HT1080 (cell line): ENCODE data around the gene SREBF2. TPM values are rescaled to one million over a fixed set of nuclear protein-coding genes. Genes with fewer than 3 reads are reported as not detected.
"Not testable (repeated sequence)": the region's sequence is repeated elsewhere in the genome, so short reads cannot be mapped to it uniquely, and the experiment has no call there.

Experiments
- DNase-seq: peaks from one replicate; pipeline ENCODE4 v3.0.0-alpha.2; 2015; ENCODE audit warnings: low read depth
- total RNA-seq: library from RNA; depleted of rRNA; stranded (reverse); fragments of >200 nt; shearing (Covaris generic); gene quantifications from 2 replicates; pipeline ENCODE4 v1.2.3, GENCODE V29; 2014

The SREBF2 gene
- total RNA-seq, 1 experiment from 2014 or later: 75.9 TPM

DNA sequence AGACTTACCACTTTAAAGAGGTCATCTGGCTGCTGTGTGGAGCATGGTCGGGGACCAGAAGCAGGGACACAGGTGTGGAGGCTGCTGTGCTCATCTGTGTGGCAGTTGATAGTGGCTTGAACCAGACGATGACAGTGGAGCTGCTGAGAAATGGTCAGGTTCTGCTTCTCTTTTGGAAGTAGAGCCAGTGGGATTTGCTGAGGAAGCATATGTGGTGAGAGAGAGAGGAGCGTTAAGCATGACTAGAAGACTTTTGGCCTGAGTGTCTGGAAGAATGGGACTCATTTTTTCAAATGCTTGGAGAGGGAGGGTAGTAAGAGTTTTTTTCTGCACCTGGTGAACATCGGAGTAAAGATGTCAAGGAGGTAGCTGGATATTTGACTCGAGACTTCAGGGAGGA, 12.5 kb upstream of the SREBF2 start:
- DNase-seq: no peak

DNA sequence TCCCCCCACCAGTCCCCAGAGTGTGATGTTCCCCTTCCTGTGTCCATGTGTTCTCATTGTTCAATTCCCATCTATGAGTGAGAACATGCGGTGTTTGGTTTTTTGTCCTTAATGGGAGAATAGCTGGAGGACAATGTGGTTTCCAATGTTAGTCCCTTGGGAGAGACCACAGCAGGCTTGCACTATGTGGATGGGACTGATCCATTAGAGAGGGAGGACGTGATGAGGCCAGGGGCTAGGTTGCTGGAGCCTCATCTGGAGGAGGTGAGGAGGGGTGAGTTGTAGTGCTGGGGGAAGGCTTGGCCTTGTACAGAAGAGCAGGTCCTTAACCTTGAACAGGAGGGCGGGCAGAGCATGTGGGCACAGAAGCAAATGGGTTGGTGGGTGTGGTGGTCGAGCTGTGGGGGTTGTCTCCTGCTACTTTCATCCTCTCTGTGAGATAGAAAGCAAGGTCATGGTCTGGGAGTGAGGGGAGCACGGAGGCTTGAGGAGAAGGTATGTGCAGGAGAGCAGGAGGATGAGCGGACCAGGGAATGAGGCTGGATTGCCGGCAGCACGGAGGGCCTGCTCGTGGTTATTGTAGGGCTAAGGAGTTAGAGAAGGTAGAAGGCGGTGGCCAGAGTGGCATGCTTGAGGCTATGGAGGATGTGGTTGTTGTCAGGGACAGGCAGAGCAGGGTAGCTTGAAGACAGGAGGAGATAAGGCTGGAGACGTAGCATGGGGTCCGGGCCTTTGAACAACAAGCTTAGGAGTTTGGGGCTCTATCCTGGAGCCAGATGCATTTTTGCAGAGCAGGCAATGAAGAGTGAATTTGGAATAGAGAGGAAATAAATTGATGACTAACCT, 11.2 kb upstream of the SREBF2 start:
- no peak for DNase-seq

DNA sequence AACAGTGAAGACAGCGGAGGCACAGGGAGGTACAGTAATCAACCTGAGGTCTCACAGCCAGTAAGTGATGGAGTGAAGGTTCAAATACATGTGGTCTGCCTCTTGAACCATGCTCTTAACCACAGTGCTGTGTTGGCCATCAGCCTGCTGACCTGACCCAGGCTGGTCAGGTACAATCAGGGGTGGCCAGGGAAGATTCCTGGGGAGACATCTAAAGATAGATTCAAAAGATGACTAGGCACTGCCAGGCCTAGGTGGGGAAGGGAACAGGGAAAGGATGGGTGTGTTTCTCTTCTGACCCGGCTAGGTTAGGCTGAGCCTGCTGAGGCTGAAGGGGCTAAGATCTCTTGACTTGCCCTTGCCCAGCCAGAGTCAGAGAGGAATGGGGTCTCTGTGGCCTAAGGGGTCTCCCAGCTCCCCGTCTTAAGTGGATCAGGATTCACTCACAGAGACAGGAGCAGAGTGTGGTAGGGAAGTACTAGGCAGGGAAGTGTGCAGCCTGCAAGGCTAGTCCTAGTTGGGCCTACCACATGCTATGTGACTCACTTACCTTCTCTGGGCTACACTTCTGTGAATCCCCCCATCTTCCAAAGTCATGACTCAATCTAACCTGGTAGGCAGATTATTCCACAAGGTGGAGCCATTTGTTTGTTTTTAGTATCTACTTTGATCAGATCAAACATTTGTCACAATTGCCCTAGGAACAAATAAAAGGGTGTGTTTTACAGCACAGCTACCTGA, 10.4 kb upstream of the SREBF2 start:
- DNase-seq: peak; percentile 79

- no peak for DNase-seq
These were observed 9.1 kb upstream of the SREBF2 start for GRCh38 chr22:41823797-41824196.

GRCh38 chr22:41825376-41825775, 7.5 kb upstream of the SREBF2 start:
- no peak for DNase-seq

DNA sequence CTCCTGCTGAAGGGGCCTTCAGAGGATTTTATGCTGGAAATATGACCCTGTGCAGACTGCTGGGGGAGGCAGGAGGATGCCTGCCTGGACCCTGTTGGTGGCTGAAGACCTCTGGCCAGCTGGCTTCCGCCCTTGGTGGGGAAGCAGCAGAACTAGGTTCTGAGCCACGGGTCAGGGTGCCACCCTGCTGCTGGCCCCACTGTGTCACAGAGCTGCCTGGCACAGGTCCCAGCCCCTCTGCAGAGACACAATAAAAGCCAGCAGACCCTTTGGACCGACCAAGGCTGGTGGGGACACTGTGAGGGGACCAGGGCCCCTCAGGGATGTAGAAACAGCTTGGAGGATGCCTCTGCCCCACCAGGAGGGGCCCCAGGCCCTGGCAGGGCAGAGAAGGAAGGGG, 6.9 kb upstream of the SREBF2 start:
- DNase-seq: no peak

- no peak for DNase-seq
These were observed 6.2 kb upstream of the SREBF2 start for GRCh38 chr22:41826430-41827383.

DNA sequence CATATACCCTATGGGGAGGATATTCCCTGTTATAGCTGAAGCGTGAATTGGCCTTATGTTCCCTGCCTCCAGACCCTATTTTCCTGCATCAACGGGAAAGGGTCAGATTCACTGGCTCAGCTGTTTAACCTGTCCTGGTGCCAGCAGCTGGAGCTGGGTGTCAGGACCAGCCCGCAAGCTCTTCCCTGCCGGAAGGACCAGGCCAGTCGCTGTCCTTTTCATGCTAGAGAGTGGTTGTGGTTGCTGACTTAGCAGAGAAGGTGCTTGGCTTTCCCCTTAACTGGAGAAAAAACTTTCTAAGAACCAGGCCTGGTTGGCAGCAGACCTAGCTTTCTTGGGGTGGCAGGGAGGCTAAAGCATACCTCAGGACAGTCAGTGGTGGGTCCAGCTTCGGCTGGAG, 5.2 kb upstream of the SREBF2 start:
- no peak for DNase-seq

- DNase-seq: no peak
These were observed 4.4 kb upstream of the SREBF2 start for GRCh38 chr22:41828516-41828915.

GRCh38 chr22:41830174-41830573, 2.7 kb upstream of the SREBF2 start:
- DNase-seq: no peak

- DNase-seq: no peak
These were observed 1.5 kb upstream of the SREBF2 start for GRCh38 chr22:41831383-41831782.

DNA sequence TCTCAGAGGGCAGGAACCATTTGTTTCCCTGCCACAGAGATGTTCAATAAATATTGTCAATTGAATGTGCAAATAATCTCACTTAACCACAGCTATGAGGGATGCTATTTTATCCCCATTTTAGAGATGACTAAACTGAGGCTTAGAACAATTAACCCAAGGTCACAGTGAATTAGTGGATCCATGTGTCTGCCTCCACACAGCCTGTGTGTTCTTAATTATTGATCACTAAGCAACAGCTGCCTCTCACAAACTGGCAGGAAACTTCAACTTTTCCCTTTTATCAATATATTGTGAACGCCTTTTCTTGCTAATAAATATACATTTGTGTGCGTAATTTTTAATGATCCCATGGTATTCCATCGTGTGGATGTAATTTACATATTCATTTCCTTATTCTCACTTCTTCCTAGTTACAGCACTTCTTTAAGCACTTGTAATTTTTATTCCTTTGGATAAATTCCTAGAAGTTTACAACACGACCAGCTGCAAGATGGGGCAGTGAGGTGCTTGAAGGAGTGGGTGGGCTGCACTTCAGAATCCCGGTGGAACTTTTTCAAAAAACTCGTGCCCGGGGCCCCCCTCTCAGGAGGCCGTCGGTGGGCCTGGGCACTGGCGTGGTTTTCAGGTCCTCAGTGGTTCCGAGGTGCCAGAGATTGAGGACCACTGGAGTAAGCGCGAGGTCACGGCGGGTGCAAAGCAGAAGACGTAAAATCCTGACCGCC, 915 bp upstream of the SREBF2 start:
- no peak for DNase-seq

DNA sequence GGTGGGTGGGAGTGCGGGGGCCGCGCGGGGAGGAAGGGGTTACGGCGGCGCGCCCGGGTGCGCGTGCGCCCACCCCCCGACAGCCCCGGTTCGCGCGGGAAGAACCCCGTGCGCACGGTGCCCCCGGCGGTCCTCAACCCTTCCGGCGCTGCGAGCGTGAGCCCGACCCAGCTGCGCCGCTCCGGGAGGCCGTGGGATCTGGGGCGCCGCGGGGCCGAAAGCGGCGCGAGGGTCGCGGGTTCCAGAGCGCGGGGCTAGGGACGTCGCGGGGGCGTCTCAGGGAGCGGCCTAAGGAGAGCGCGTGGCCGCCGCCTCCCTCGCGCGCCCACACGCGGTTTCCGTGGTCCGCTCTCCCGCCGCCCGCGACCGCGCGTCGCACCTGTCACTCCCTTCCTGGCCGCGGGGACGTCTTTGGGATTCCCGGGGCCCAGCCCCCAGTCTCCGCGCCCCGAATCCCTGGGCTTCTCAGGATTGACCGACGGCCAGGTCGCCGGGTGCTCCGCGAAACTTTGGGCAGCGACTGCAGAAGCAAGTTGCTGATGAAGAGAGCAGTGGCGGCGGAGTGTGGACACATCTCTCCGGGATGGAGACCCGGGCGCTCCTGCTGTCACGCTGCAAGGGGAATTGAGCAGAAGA, 582 bp downstream of the SREBF2 start:
- DNase-seq: peak; percentile 23

GRCh38 chr22:41834005-41834944, 1.4 kb downstream of the SREBF2 start:
- DNase-seq: no peak

DNA sequence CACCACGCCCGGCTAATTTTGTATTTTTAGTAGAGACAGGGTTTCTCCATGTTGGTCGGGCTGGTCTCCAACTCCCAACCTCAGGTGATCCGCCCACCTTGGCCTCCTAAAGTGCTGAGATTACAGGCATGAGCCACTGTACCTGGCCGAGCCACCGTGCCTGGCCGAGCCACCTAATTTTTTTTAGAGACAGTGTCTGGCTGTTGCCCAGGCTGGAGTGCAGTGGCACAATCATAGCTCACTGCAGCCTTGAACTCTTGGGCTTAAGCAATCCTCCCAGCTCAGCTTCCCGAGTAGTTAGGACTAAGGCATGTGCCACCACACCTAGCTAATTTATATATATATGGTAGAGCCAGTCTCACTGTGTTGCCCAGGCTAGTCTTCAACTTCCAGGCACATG, 2.6 kb downstream of the SREBF2 start:
- DNase-seq: not testable (repeated sequence)

DNA sequence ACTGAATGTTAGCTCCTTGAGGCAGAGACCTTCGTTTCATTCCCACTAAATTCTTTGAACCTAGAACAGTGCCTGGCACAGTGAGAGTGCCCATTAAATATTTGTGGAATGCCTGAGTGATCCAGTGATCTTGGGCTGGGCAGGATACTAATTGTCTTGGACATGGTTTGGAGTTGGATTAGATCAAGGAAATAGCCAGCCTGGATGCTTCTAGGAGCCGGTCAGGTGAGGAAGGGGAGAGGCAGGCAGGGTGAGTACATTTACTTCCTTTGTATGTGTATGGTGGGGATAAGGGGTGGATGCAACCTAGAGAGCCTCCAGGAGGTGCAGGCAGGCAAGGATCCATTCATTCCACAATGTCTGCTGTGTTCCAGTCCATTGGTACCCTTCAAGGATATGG, 3.6 kb downstream of the SREBF2 start:
- no peak for DNase-seq

DNA sequence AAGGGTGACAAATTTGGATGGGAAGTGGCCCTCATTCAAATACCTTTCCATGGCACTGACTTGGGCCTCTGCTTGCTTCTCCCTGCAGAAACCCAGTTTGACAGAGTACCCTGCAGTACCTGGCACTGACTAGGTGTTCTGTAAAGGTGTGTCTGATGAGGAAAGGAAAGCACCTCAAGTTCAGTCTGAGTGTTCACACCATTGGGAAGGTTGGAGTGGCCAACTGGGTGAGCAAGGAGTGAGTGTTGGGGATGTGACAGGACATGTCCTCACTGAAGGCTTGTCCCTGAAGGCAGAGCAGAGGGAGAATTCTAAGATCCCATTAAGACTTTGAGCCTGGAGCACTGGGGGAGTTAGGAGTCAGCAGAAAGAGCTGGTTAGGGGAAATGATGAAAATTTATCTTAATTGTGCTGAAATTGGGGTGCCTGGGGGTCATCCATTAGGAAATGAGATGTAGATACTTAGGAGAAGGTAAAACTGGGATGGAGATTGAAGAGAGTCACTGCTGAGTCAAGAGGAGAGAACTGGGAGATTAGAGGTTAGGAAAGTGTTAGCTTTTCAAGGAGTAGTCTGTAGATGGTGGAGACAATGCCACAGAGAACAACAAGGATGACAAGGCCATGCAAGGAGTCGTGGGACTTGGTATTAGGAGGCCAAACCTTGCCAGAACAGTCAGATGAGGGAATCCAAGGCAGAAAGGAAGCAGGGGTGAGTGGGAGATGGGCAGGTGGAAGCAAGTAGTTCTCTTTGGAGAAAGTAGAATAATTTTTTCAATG, 6.1 kb downstream of the SREBF2 start:
- no peak for DNase-seq

DNA sequence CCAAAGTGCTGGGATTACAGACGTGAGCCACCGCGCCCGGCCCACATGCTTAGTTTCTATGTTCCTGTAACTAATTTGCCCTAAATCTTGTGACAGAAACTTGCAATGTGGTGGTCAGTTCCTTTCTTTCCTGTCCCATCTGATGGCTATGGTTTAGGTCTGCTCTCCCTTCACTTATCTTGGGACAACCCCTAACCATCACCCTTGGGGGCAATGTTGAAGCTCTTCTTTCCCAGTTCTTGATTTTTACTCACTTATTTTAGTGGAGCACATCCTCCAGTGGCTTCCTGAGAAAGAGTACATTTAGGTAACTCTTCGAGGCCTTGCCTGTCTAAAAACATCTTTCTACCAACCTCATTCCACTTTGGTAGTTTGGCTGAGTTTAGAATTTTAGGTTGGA, 7.3 kb downstream of the SREBF2 start:
- no peak for DNase-seq
